OCI-LY3 (cell line): ENCODE measurements around the gene LRRC43.
"Not testable (repeated sequence)": the region's sequence is repeated elsewhere in the genome, so short reads cannot be mapped to it uniquely, and the experiment has no call there.

Source experiments
- H2AFZ ChIP-seq: fragments of 200-600, 300-600 bp; shearing (Covaris generic); 2 replicates; pipeline ENCODE4 v1.6.0; 2014; ENCODE audit warnings: antibody characterized with exemption, low read depth, low read length
- H3K27ac ChIP-seq: fragments of 200-600, 300-600 bp; sonication (generic); 2 replicates; pipeline ENCODE4 v1.5.1; 2014; ENCODE audit warnings: mild to moderate bottlenecking, low read length, moderate library complexity, mixed read lengths
- H3K27me3 ChIP-seq: fragments of 200-600, 300-600 bp; sonication (generic); 2 replicates; pipeline ENCODE4 v1.6.1; 2014; ENCODE audit warnings: low read depth, low read length, mixed read lengths
- H3K36me3 ChIP-seq: fragments of 200-600, 300-600 bp; sonication (generic); replicated peaks from 2 replicates; pipeline ENCODE3; 2014; ENCODE audit warnings: low read depth, low read length, mixed read lengths
- H3K4me1 ChIP-seq: fragments of 300-600, 200-600 bp; sonication (generic); 2 replicates; pipeline ENCODE4 v1.6.1; 2014; ENCODE audit warnings: low read length, mixed read lengths
- H3K4me2 ChIP-seq: fragments of 200-600, 300-600 bp; sonication (generic); 2 replicates; pipeline ENCODE4 v1.6.1; 2014; ENCODE audit warnings: low read length, mixed read lengths
- H3K4me3 ChIP-seq: fragments of 300-600, 200-600 bp; sonication (generic); 2 replicates; pipeline ENCODE4 v1.5.1; 2014; ENCODE audit warnings: antibody characterized with exemption, mild to moderate bottlenecking, low read length, moderate library complexity
- H3K79me2 ChIP-seq: fragments of 300-600, 200-600 bp; shearing (Covaris generic); 2 replicates; pipeline ENCODE4 v1.6.1; 2014; ENCODE audit warnings: mild to moderate bottlenecking, low read length, mixed read lengths
- H3K9ac ChIP-seq: fragments of 300-600, 200-600 bp; shearing (Covaris generic); 2 replicates; pipeline ENCODE4 v1.6.0; 2014; ENCODE audit warnings: mild to moderate bottlenecking, low read length, moderate library complexity
- H3K9me3 ChIP-seq: fragments of 200-600, 300-600 bp; shearing (Covaris generic); 2 replicates; pipeline ENCODE4 v1.6.1; 2014; ENCODE audit warnings: low read length, mixed read lengths; ENCODE audit not compliant: insufficient read depth
- H4K20me1 ChIP-seq: fragments of 200-600, 300-600 bp; sonication (generic); 2 replicates; pipeline ENCODE4 v1.6.1; 2016; ENCODE audit warnings: low read length, mixed read lengths; ENCODE audit not compliant: insufficient read depth
- CTCF ChIP-seq: fragments of 200-600, 300-600 bp; sonication (generic); IDR thresholded peaks from 2 replicates; pipeline ENCODE4 v1.5.1; 2014; ENCODE audit warnings: antibody characterized with exemption, low read length, low read depth
- EZH2phosphoT487 ChIP-seq: fragments of 200-600 bp; shearing (Covaris generic); IDR thresholded peaks from 2 replicates; pipeline ENCODE4 v1.6.1; 2018; ENCODE audit warnings: antibody characterized with exemption, mixed run types, low read depth

LRRC43 gene

GRCh38 chr12:122200541-122201175, 17.7 kb downstream of the LRRC43 start:
- Histone ChIP-seq H3K36me3 (no peaks in the 10 kb centered on the region), H3K79me2 (no peaks in the 10 kb centered on the region), H3K27ac (no peak overlapping the region), H3K9ac (peak overlapping the region; percentile 30; the same call in 1 of the 2 replicates), H3K9me3 (no peaks in the 10 kb centered on the region), H2AFZ (peak overlapping the region; percentile 45; the same call in 1 of the 2 replicates), H3K4me2 (peak overlapping the region; percentile 38), H3K4me1 (peaks cover 32% of the 10 kb centered on the region), H3K4me3 (peak overlapping the region; percentile 40; the same call in 1 of the 2 replicates), H4K20me1 (no peaks in the 10 kb centered on the region), H3K27me3 (no peaks in the 10 kb centered on the region)
- TF ChIP-seq CTCF: no peak

- Histone ChIP-seq H4K20me1 (no peaks in the 10 kb centered on the region), H3K4me1 (peaks cover 30% of the 10 kb centered on the region), H2AFZ (0 out of 2 replicates have a peak overlapping the region, but pooled peaks have one; percentile 25), H3K9me3 (no peaks in the 10 kb centered on the region), H3K36me3 (peaks cover 4% of the 10 kb centered on the region), H3K27me3 (no peaks in the 10 kb centered on the region), H3K27ac (no peak overlapping the region), H3K4me2 (peak overlapping the region; percentile 38), H3K9ac (peak overlapping the region; percentile 30; the same call in 1 of the 2 replicates), H3K4me3 (peak overlapping the region; percentile 40), H3K79me2 (no peaks in the 10 kb centered on the region)
- no peak for TF ChIP-seq EZH2phosphoT487
- TF ChIP-seq CTCF: no peak
Measured at GRCh38 chr12:122201381-122201780, 18.5 kb downstream of the LRRC43 start.

- no peaks in the 10 kb centered on the region for H4K20me1 ChIP-seq
- H3K9me3 ChIP-seq: no peaks in the 10 kb centered on the region
- H3K27ac ChIP-seq: no peak overlapping the region
Measured at GRCh38 chr12:122202017-122202416, 19.1 kb downstream of the LRRC43 start.

GRCh38 chr12:122202811-122203210, 19.9 kb downstream of the LRRC43 start:
- H3K9me3 ChIP-seq, H2AFZ ChIP-seq, H3K4me2 ChIP-seq, H3K27ac ChIP-seq, H3K79me2 ChIP-seq, H3K4me3 ChIP-seq, H4K20me1 ChIP-seq, H3K9ac ChIP-seq, H3K27me3 ChIP-seq: not testable (repeated sequence)
- Histone ChIP-seq H3K4me1 (peaks cover 17% of the 10 kb centered on the region), H3K36me3 (peaks cover 11% of the 10 kb centered on the region)

More at GRCh38 chr12:122202017-122202416, 19.1 kb downstream of the LRRC43 start:
- H3K4me2 ChIP-seq: no peak overlapping the region
- no peak overlapping the region for H3K9ac ChIP-seq
- H3K4me3 ChIP-seq: no peak overlapping the region
- H3K27me3 ChIP-seq: no peaks in the 10 kb centered on the region
- no peak for TF ChIP-seq CTCF
- TF ChIP-seq EZH2phosphoT487: no peak
- H2AFZ ChIP-seq: no peak overlapping the region
- no peaks in the 10 kb centered on the region for H3K79me2 ChIP-seq
- H3K36me3 ChIP-seq: peaks cover 5% of the 10 kb centered on the region
- H3K4me1 ChIP-seq: peaks cover 25% of the 10 kb centered on the region
